Left lobe of liver (tissue), 2 donors: Measurements from ENCODE around the gene SOAT2. TPM values are rescaled to one million over a fixed set of nuclear protein-coding genes. Genes with fewer than 3 reads are reported as not detected.

Source experiments
- ATAC-seq: fragments of 200-7000 bp; cut with Tn5 transposase; one replicate; pipeline ENCODE4 v1.9.1; 2020; ENCODE audit warnings: mild to moderate bottlenecking, moderate library complexity
- DNase-seq: peaks from one replicate; pipeline ENCODE4 v3.0.0-alpha.2; 2020; ENCODE audit warnings: low spot score
- total RNA-seq: library from RNA; stranded (reverse); gene quantifications from one replicate; pipeline ENCODE4 v1.2.1, GENCODE V29; 2021
- donor health status: DM: no; HTN: no; CAD: no; lungs with moderate emphysema.
- donor health status: DM: no; HTN: yes; CAD: no.

SOAT2 gene, protein sequence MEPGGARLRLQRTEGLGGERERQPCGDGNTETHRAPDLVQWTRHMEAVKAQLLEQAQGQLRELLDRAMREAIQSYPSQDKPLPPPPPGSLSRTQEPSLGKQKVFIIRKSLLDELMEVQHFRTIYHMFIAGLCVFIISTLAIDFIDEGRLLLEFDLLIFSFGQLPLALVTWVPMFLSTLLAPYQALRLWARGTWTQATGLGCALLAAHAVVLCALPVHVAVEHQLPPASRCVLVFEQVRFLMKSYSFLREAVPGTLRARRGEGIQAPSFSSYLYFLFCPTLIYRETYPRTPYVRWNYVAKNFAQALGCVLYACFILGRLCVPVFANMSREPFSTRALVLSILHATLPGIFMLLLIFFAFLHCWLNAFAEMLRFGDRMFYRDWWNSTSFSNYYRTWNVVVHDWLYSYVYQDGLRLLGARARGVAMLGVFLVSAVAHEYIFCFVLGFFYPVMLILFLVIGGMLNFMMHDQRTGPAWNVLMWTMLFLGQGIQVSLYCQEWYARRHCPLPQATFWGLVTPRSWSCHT
- 0.25 TPM for total RNA-seq

DNA sequence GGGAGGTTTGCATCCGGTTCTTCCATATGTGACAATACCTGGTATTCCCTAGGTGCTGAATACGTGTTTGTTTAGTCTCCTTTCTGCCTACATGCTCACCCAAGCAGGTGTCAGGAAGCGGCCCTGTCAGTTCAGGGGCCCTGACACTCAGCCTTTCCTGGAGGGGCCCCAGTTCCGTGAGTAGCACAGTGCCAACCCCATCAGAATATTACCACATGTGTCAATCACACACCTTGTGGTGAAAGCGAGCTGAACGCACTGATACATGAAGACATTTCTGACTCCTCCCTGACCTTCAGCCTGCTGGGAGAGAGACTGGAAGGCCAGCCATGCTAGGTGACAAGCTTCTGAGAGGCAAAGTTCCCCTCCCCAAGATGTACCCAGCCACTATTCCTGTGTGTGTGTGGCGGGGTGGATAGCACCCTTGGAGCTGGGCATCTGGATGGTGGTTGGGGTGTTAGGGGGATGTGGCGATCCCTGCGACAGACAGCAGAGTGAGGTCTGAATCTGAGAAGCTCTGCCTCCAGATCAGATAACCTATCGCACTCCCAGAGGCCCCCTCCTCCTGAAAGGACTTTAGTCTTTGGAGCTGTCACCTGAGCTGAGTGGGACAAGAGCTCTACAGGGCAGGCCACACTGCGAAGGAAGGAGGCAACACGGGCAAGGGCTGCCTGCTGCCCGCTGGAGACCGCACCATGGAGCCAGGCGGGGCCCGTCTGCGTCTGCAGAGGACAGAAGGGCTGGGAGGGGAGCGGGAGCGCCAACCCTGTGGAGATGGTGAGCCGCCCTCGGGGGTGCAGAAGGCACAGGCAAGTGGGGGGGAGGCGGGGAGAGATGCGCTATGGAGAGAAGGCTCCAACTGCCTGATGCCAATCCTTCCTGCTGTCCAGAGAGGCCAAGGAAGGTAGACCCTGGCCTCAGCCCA lies at the start of gene SOAT2:
Gene SOAT2 (plus strand): TSS at position 604 of the 925 bp plus-strand sequence. CDS start 92 bp downstream, at position 696.
- ATAC-seq: peak; percentile 50
- DNase-seq: no peak

DNA sequence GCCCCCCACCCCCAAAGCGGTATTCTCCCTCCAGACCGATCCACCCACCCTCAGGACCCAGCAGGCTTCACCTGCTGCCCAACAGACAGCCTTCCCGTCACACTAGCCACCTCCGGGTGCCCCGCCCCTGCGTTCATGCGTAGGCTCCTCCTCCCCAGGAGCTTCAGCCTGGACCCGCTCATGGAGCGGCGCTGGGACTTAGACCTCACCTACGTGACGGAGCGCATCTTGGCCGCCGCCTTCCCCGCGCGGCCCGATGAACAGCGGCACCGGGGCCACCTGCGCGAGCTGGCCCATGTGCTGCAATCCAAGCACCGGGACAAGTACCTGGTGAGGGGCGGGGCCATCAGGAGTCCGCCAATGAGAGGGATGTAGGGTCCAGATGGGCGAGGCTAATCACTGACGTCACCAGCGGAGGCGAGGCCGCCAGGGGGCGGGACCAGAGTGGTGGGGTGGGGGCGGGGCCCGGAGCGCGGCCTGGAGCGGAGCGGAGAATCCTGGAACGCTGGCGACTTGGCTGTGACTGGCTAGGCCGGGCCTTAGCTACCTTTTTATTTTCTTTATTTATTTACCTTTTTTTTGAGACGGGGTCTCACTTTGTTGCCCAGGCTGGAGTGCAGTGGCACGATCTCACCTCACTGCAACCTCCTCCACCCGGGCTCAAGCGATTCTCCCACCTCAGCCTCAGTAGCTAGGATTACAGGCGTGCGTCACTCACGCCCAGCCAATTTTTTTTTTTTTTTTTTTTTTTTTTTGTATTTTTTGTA lies 49.0 kb upstream of the SOAT2 start:
- ATAC-seq: peak; percentile 63
- DNase-seq: peak; percentile 98

DNA sequence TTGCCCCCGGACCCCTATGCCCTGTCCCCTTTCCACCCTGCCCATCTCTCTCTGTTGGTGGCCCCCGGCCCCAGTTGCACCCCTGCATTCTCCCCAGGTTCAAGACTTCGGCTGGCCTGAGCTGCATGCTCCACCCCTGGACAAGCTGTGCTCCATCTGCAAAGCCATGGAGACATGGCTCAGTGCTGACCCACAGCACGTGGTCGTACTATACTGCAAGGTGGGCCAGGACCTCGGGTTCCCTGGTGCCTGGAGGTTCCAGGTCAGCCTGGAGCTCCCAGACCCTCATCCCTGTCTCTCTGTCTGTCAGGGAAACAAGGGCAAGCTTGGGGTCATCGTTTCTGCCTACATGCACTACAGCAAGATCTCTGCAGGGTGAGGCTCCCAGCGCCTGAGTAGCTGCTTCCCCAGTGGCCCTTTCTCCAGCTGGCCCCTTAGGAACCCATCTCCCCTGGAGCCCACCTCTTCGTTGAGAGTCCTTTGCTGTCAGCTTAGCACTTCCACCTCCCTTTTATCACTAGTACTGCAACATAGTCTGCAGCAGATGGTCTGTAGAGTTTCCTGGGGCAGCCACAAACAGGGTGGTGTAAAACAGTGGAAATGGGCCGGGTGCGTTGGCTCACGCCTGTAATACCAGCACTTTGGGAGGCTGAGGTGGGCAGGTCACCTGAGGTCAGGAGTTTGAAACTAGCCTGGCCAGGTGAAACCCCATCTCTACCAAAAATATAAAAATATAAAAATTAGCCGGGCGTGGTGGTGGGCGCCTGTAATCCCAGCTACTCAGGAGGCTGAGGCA lies 47.6 kb upstream of the SOAT2 start:
- DNase-seq (no peak), ATAC-seq (no peak)

DNA sequence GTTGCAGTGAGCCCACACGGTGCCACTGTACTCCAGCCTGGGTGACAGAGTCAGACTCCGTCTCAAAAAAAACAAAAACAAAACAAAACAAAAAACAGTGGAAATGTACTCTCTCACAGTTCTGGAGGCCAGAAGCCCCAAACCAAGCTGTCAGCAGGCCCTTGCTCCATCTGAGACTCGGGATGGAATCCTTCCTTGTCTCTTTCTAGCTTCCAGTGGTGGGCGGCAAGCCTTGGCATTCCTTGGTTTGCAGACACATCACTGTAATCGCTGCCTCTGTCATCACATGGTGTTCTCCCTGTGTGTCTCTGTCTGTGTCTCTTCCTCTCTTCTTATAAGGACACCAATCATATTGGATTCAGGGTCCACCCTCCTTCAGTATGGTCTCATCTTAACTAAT lies 47.0 kb upstream of the SOAT2 start:
- ATAC-seq (no peak), DNase-seq (no peak)

DNA sequence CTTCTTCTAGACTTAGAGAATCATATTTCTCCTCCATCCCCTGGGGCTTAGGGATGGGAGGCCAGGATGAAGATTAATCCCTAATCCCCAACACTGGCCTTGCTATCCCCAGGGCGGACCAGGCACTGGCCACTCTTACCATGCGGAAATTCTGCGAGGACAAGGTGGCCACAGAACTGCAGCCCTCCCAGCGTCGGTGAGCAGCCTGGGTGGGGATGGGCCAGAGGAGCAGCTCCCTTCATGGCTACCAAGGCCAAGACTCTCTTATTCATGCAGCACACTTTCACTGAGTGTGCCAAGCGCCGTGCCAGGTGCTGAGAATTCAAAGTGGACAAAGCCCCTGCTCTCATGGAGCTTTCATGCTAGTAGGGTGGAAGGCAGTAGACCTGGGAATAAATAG lies 46.4 kb upstream of the SOAT2 start:
- DNase-seq: no peak
- ATAC-seq: no peak

DNA sequence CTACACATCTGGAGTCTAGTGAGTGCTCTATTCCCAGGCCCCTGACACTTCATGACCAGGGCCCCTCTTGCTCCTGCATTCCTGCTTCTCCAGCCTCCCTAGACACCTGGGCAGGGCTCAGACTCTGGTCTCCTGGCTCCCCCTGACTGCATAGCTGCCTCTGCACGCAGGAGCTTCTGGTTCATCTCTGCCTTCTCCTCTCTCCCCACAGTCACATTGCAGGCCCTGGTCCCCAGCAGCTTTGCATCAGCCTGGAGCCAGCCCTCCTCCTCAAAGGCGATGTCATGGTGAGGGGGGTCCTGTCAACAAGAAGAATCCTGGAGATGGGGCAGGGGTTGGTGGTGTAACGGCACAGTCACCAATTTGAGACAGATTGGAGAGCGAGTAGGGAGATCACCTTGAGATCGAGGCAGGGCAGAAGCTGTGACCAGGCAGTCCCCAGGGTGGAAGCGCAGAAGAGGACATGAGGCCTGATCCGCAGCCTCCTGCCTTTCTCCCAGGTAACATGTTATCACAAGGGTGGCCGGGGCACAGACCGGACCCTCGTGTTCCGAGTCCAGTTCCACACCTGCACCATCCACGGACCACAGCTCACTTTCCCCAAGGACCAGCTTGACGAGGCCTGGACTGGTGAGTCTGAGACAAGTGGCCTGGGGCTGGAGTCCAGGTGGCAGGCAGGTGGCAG lies 45.3 kb upstream of the SOAT2 start:
- ATAC-seq (no peak), DNase-seq (no peak)

DNA sequence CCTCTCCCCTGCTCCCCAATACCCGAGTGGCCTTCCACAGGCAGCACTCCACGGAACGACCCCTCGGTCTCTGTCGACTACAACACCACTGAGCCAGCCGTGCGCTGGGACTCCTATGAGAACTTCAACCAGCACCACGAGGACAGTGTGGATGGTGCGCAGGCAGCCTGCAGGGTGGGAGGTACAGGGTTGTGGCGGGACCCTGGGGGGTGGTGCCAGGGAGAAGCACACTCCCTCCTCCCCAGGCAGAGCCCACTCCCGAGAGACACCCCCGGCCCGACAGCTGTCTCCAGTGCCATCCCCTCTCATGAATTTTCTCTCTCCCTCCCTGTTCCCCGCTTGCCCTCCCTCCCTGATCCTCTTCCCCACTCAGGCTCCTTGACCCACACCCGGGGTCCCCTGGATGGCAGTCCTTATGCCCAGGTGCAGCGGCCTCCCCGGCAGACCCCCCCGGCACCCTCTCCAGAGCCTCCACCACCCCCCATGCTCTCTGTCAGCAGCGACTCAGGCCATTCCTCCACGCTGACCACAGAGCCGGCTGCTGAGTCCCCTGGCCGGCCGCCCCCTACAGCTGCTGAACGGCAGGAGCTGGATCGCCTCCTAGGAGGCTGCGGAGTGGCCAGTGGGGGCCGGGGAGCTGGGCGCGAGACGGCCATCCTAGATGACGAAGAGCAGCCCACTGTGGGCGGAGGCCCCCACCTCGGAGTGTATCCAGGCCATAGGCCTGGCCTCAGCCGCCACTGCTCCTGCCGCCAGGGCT lies 44.4 kb upstream of the SOAT2 start:
- ATAC-seq: no peak
- no peak for DNase-seq

DNA sequence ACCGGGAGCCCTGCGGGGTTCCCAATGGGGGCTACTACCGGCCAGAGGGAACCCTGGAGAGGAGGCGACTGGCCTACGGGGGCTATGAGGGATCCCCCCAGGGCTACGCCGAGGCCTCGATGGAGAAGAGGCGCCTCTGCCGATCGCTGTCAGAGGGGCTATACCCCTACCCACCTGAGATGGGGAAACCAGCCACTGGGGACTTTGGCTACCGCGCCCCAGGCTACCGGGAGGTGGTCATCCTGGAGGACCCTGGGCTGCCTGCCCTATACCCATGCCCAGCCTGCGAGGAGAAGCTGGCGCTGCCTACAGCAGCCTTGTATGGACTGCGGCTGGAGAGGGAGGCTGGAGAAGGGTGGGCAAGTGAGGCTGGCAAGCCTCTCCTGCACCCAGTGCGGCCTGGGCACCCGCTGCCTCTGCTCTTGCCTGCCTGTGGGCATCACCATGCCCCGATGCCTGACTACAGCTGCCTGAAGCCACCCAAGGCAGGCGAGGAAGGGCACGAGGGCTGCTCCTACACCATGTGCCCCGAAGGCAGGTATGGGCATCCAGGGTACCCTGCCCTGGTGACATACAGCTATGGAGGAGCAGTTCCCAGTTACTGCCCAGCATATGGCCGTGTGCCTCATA lies 43.7 kb upstream of the SOAT2 start:
- peak; percentile 0 for ATAC-seq
- DNase-seq: no peak

DNA sequence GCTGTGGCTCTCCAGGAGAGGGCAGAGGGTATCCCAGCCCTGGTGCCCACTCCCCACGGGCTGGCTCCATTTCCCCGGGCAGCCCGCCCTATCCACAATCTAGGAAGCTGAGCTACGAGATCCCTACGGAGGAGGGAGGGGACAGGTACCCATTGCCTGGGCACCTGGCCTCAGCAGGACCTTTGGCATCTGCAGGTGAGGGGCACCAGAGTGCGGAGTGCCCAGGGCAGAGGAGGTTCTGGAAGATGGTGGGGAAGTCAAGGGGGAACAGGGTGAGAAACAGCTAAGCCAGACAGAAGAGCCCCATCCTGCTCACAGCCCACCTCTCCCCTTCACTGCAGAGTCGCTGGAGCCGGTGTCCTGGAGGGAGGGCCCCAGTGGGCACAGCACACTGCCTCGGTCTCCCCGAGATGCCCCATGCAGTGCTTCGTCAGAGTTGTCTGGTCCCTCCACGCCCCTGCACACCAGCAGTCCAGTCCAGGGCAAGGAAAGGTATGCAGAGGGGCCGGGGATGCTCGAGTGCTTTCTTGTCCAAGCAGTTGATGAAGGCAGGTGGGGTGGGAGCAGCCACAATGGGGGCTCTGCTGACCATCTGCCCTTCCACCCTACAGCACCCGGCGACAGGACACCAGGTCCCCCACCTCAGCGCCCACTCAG lies 43.1 kb upstream of the SOAT2 start:
- ATAC-seq (peak; percentile 1), DNase-seq (no peak)

DNA sequence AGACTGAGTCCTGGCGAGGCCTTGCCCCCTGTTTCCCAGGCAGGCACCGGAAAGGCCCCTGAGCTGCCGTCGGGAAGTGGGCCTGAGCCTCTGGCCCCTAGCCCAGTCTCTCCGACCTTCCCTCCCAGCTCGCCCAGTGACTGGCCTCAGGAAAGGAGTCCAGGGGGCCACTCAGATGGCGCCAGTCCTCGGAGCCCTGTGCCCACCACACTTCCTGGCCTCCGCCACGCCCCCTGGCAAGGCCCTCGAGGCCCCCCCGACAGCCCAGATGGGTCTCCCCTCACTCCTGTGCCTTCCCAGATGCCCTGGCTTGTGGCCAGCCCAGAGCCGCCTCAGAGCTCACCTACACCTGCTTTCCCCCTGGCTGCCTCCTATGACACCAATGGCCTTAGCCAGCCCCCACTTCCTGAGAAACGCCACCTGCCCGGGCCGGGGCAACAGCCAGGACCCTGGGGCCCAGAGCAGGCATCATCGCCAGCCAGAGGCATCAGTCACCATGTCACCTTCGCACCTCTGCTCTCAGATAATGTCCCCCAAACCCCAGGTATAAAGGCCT lies 42.5 kb upstream of the SOAT2 start:
- peak; percentile 74 for DNase-seq
- ATAC-seq: peak; percentile 14

DNA sequence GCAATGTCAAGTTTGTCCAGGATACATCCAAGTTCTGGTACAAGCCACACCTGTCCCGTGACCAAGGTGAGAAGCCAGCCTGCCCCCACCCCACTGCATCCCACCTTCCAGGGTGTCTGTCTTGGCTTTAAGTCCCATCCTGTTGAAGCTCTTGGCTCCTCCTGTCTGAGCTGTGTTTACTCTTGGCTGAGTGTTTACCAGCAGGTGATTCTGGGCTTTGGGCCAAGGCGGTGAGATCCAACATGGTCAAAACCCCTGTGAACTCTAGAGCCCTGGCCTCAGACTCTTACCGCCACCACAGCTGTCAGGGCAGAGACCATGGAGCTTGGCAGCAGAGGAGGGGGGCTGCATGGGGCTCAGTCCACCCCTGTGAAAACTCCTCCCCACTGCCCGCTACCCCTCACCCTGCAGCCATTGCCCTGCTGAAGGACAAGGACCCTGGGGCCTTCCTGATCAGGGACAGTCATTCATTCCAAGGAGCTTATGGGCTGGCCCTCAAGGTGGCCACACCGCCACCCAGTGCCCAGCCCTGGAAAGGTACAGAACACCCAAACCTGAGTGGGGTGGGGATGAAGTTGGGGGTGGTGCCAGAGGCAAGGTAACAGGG lies 41.8 kb upstream of the SOAT2 start:
- ATAC-seq (peak; percentile 67), DNase-seq (peak; percentile 93)

DNA sequence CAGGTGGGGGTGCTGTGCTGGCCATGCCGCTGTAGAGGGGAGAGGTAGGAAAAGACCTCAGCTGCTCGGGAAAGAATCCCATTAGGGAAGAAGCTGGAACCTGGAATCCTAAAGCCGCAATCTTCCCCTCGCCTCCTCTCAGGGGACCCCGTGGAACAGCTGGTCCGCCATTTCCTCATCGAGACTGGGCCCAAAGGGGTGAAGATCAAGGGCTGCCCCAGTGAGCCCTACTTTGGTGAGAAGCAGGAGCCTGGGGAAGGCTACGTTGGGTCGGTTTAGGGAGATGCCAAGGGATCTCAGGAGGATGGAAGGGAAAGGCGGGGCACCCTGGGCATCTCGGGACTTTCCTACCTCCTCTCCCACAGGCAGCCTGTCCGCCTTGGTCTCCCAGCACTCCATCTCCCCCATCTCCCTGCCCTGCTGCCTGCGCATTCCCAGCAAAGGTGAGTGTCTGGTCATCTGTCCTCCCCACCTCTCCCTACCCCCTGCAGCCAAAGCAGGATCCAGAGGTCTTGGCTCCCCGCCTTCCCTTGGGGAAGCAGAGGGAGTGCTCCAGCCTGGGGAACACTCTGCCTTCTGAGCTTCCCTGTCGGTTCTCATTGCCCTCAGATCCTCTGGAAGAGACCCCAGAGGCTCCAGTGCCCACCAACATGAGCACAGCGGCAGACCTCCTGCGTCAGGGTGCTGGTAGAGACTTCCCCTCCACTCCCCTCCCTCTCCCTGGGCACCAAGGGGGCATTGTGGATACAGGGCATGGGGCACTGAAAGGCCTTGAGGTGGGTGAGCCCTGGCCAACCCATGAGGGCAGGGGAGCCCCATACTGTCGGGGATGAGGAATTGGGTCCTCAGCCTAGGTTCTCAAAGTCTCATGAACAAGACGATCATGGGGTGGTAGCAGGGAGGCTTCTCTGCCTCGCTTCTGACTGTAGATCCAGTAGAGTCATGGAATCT lies 41.0 kb upstream of the SOAT2 start:
- ATAC-seq: no peak

DNA sequence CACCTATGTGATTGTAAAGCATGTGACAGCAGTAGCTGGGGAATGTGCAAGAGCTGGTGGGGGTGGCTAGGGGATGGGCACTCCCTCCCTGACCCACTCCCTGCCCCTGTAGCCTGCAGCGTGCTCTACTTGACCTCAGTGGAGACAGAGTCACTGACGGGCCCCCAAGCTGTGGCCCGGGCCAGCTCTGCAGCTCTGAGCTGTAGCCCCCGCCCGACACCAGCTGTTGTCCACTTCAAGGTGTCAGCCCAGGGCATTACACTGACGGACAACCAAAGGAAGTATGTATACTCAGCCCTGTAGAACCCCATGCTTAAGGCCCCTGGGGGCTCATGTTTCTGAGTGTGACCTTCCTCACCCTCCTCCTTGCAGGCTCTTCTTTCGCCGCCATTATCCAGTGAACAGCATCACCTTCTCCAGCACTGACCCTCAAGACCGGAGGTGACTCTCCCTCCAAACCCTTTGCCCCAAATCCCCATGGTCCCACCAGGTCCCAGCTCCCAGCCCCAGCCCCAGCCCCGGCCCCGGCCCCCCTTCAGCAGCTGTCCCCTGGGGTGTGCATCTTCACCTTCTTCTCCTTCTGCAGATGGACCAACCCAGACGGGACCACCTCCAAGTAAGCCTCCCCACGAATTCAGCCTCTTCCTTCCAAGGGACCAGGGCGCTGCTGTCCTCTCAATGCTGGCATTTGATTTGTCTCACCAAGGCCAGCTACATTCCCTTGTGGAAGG lies 40.1 kb upstream of the SOAT2 start:
- ATAC-seq (no peak), DNase-seq (peak; percentile 44)

More for the DNA sequence above, 41.0 kb upstream of the SOAT2 start:
- DNase-seq: peak; percentile 45

DNA sequence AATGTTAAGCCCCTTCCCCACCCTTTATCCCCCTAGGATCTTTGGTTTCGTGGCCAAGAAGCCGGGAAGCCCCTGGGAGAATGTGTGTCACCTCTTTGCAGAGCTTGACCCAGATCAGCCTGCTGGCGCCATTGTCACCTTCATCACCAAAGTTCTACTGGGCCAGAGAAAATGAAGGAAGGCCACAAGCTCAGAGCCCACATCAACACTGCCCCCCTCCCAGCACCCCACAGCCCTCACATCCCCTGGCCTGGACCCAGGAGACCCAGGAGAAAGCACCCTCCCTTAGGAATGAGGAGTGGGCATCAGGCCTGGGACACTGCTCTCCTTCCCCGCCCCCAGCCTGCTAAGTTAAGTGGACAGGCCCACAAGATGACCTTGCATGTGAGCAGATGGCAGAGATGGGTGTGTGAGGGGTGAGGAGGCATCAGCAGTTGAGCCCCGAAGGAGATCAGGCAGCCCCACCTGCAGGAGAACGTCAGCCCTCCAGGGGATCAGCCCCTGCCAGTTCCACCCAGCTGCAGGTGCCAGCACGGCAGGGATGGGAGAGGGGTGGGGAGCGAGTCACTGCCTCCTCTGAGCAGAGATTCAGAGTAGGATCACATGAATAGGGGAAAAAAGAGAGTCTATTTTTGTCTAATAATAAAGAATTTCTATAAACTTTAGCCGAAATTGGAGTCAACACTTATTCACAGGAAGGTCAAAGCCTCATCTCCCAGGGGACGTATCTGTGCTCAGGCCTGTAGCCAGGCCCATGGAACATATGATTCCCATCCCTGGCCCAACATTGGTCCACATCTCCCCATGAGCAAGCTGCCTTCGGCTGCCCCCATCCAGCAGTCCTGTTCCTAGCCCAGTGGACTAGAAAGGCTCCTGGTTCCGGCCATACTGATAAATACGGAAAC lies 39.3 kb upstream of the SOAT2 start:
- DNase-seq (peak; percentile 46), ATAC-seq (no peak)
